K562 (cell line): ENCODE results near the gene PLXDC2. TPM values are rescaled to one million over a fixed set of nuclear protein-coding genes. Genes with fewer than 3 reads are reported as not detected.

Source experiments
- ATAC-seq: fragments of 200-7000 bp; cut with Tn5 transposase; 3 replicates; pipeline ENCODE4 v1.9.1; 2020; ENCODE audit warnings: moderate library complexity
- BruUV-seq: library from RNA; stranded (reverse); fragments of 400-500 nt; replicated peaks from 2 replicates; lab custom pipeline; 2021; lab: Mats Ljungman, UMichigan
- CTCF ChIA-PET: fragments of 300-600 bp; formaldehyde crosslinking; extraction: SDS; loops from one replicate; lab custom pipeline; 2021; ENCODE audit warnings: low intra/inter-chr PET ratio; lab: Yijun Ruan, JAX
- POLR2A ChIA-PET: fragments of 300-600, 350-650 bp; sonication (Branson Sonifier 250); formaldehyde crosslinking; extraction: SDS; loops from one replicate; lab custom pipeline; 2021; ENCODE audit warnings: antibody characterized with exemption, inconsistent platforms; lab: Yijun Ruan, JAX
- DNase-seq, 4 experiments: peaks; one replicate each; pipeline versions ENCODE4 v3.0.0 to v3.0.0-alpha.2; 2011 to 2018; ENCODE audit warnings: low spot score in 3 of 4, mixed read lengths in 3 of 4; ENCODE audit errors: extremely low read depth in 1 of 4
- FAIRE-seq: peaks from 2 replicates; lab custom pipeline; 2011; peaks lifted over from hg19 to GRCh38; lab: Jason Lieb, UNC
- H2AFZ ChIP-seq: 2 replicates; pipeline ENCODE4 v1.6.0; 2011; ENCODE audit warnings: low read depth, low read length, control low read depth, inconsistent platforms
- H3K27ac ChIP-seq: fragments of 200-600 bp; 3 replicates; pipeline ENCODE4 v1.8.0; 2011; ENCODE audit warnings: low read depth, mild to moderate bottlenecking, control low read depth, inconsistent platforms, low read length, moderate library complexity, mixed read lengths; ENCODE audit errors: extremely low read depth
- H3K27me3 ChIP-seq, 2 experiments: fragments of 300-600 bp in 1 of 2; 2 replicates in 1 of 2; 3 replicates in 1 of 2; pipeline versions ENCODE4 v1.6.0 to v1.8.0; 2011; ENCODE audit warnings: inconsistent platforms in 2 of 2, low read length in 2 of 2, mild to moderate bottlenecking in 1 of 2, mixed read lengths in 1 of 2, moderate library complexity in 1 of 2; ENCODE audit not compliant: control insufficient read depth in 2 of 2, insufficient read depth in 2 of 2
- H3K36me3 ChIP-seq: fragments of 300-600 bp; 3 replicates; pipeline ENCODE4 v1.8.0; 2011; ENCODE audit warnings: mild to moderate bottlenecking, low read length, inconsistent platforms; ENCODE audit not compliant: control insufficient read depth, insufficient read depth
- H3K4me1 ChIP-seq, 2 experiments: fragments of 200-600 bp in 1 of 2; replicated peaks in 1 of 2; 2 replicates in 1 of 2; 3 replicates in 1 of 2; pipeline versions ENCODE4 v1.5.1 to v1.8.0; 2011; ENCODE audit warnings: inconsistent platforms in 2 of 2, low read length in 2 of 2, mild to moderate bottlenecking in 1 of 2, mixed read lengths in 1 of 2, moderate library complexity in 1 of 2; ENCODE audit not compliant: control insufficient read depth in 2 of 2, insufficient read depth in 2 of 2
- H3K4me2 ChIP-seq: 2 replicates; pipeline ENCODE4 v1.6.1; 2011; ENCODE audit warnings: low read length, control low read depth, inconsistent platforms, mixed read lengths; ENCODE audit not compliant: insufficient read depth
- H3K4me3 ChIP-seq: fragments of 200-600 bp; sonication (generic), shearing (Covaris generic); 2 replicates; pipeline ENCODE4 v1.5.1; 2016; ENCODE audit warnings: control low read depth, inconsistent platforms
- H3K79me2 ChIP-seq: fragments of 200-600 bp; 3 replicates; pipeline ENCODE4 v1.8.0; 2011; ENCODE audit warnings: low read length, inconsistent platforms; ENCODE audit not compliant: control insufficient read depth, insufficient read depth
- H3K9ac ChIP-seq, 2 experiments: 2 replicates each; pipeline versions ENCODE4 v1.6.0 to v1.6.1; 2011; ENCODE audit warnings: low read depth in 2 of 2, low read length in 2 of 2, control low read depth in 1 of 2, inconsistent platforms in 1 of 2, mild to moderate bottlenecking in 1 of 2, mixed read lengths in 1 of 2; ENCODE audit not compliant: insufficient read depth in 1 of 2
- H3K9me1 ChIP-seq: one replicate; pipeline ENCODE4 v1.6.0; 2011; ENCODE audit warnings: inconsistent platforms, mild to moderate bottlenecking, low read length, moderate library complexity; ENCODE audit not compliant: control insufficient read depth, insufficient read depth
- H3K9me3 ChIP-seq: replicated peaks from 2 replicates; pipeline ENCODE4 v1.5.1; 2011; ENCODE audit warnings: low read depth, low read length, inconsistent platforms; ENCODE audit not compliant: control insufficient read depth, insufficient read depth
- H4K20me1 ChIP-seq: replicated peaks from 2 replicates; pipeline ENCODE4 v1.6.1; 2011; ENCODE audit warnings: low read length, inconsistent platforms, mixed read lengths; ENCODE audit not compliant: control insufficient read depth, insufficient read depth
- KLF1 ChIP-seq: fragments of 450-650 bp; IDR thresholded peaks from 2 replicates; pipeline ENCODE4 v1.6.1; 2016; ENCODE audit warnings: missing genetic modification characterization, missing compliant biosample characterization
- PHF20 ChIP-seq: fragments of 450-650 bp; IDR thresholded peaks from 2 replicates; pipeline ENCODE4 v1.6.1; 2018; ENCODE audit not compliant: partially characterized antibody
- ZC3H4 ChIP-seq: sonication (generic); formaldehyde crosslinking; IDR thresholded peaks from 2 replicates; pipeline ENCODE4 v1.9.0; 2021; ENCODE audit warnings: missing genetic modification reagents, borderline replicate concordance
- ZNF12 ChIP-seq: sonication (generic); formaldehyde crosslinking; IDR thresholded peaks from 2 replicates; pipeline ENCODE4 v1.4.0; 2020; ENCODE audit warnings: mild to moderate bottlenecking, missing genetic modification reagents
- ZNF696 ChIP-seq: fragments of 250-450 bp; sonication (Bioruptor Pico); conservative IDR thresholded peaks from 2 replicates; pipeline ENCODE4 v1.4.0; 2020; ENCODE audit warnings: mild to moderate bottlenecking, moderate library complexity
- WGBS: fragments of 100-300 bp; shearing (Covaris generic); methylation state at CpG from one replicate; pipeline ENCODE4 v1.1.6; 2016; ENCODE audit warnings: low coverage, mixed read lengths; ENCODE audit not compliant: insufficient coverage; ENCODE audit errors: missing lambda C conversion rate; 5-methylcytosine and 5-hydroxymethylcytosine counted together
- in situ Hi-C: fragments of 300-500 bp; cut with MboI; formaldehyde crosslinking; loops from 4 replicates; pipeline ENCODE4 v1.15.0; 2018; ENCODE audit warnings: inconsistent platforms, mixed read lengths
- intact Hi-C: fragments of 100-400 bp; cut with micrococcal nuclease; formaldehyde crosslinking; loops from 2 replicates; pipeline ENCODE4 v1.14.2; 2022
- polyA plus RNA-seq, 8 experiments: library from polyadenylated mRNA; depleted of rRNA in 4 of 8; stranded (reverse) in 5 of 8; unstranded in 3 of 8; fragments of >200 nt; fragmentation: Nextera tagmentation in 2 of 8; fragmentation: Illumina TruSeq in 1 of 8; extraction: Ambion mirVana in 2 of 8; extraction: Trizol in 1 of 8; gene quantifications; 2 replicates each; pipeline versions ENCODE4 v1.2.1 to v1.2.3, GENCODE V29; 2011 to 2014; ENCODE audit warnings: inconsistent platforms in 1 of 8, missing spikeins in 1 of 8
- total RNA-seq, 7 experiments: library from RNA; depleted of rRNA in 6 of 7; stranded (reverse); fragments of >200 nt in 6 of 7; fragmentation: Illumina TruSeq in 2 of 7; extraction: Trizol in 2 of 7; gene quantifications; 2 replicates each; pipeline versions ENCODE4 v1.2.1 to v1.2.3, GENCODE V29; 2011 to 2021; ENCODE audit warnings: low replicate concordance in 1 of 7
- TF ChIP-seq, protein P1 (sequence below), 2 experiments: fragments of 450-650 bp; IDR thresholded peaks; 2 replicates each; pipeline ENCODE4 v1.6.1; 2016; ENCODE audit warnings: mild to moderate bottlenecking in 2 of 2, borderline replicate concordance in 1 of 2, low read depth in 1 of 2, moderate library complexity in 1 of 2

Gene PLXDC2
- total and polyA plus RNA-seq, 9 of the 15 experiments (the other 6 are each of a cell fraction or from before 2014, with no cell fraction given) = 0.01 to 0.33 (median 0.10) TPM; not detected in 3

DNA sequence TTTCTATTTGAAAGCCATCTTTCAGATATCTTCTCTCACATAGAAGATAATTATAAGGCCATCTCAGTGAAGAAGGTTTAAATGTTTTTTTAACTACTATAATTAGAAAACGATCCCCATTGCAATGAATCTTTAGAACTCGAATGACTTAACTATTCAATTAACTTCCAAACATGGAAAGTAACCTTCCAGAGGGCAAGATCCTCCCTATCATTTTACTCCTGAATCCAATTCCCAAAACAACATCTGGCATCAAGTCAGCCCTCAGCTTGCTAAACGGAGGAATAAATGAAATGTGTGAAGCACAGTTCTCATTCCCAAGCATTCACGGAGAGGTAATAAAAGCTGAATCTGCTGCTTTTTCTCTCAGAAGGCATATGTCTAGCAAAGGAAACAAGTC is 293.4 kb downstream of the PLXDC2 start (continued):
- TF ChIP-seq ZNF696 (CRISPR knock-in tag) (no peak), ZNF12 (no peak), KLF1 (no peak)
- TF ChIP-seq, all 486 proteins: peak for 0

DNA sequence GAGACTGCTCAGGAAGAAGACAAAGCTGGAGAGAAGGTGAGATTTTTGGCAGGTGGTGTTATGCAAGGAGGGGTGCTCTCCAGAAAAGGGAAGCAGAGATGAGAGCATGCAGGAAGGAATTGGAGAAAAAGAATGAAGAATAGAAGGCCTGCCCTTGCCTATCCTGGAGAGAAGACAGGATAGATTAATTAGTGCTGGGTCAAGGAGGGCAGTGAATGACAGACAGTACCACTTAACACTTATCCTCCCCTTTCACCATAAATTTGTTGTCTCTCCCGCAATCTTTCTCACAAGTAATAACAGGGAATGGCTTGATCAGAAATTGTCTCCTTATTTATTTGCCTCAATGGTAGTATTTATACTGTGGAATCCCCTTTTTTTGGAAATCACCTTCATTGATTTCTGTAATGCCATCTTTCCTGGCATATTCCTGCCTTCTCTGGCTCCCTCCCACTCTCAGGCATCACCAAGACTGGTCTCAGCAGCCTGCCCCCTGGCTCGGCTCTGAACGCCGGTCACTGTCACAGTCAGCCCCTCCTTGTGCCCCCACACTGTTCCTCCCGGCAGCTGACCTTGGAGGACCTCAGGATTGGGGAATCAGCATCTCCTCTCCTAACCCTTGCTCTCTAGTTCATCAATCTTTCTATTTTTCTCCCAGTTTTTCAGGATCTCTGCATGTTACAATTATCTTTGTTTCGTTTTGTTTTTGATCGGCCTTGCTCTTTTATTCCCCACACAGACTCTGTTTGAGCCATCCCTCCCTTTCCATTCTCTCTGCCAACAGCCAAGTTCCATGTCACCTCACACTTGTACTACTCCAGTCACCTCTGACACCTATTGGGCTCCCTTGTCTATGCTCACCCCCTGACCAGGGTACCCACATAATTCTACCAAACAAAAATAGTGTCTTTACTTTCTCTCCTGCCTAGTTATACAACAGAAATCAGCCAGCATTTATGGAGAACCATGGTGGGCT is 294.2 kb downstream of the PLXDC2 start:
- BruUV-seq = no TSS peak

More for the DNA sequence above, 294.2 kb downstream of the PLXDC2 start:
- no peak overlapping the region for H3K27ac ChIP-seq
- no peaks in the 10 kb centered on the region for H3K36me3 ChIP-seq
- H3K9ac ChIP-seq = no peak overlapping the region
- H3K9me3 ChIP-seq = no peaks in the 10 kb centered on the region
- DNase-seq (no peak), FAIRE-seq (no peak), ATAC-seq (no peak)
- intact Hi-C loops (no loop called here), in situ Hi-C loops (no loop called here)
- no peaks in the 10 kb centered on the region for H4K20me1 ChIP-seq
- ChIA-PET CTCF (no interaction called here), POLR2A (no interaction called here)
- H3K79me2 ChIP-seq = no peaks in the 10 kb centered on the region
- H3K27me3 ChIP-seq = no peaks in the 10 kb centered on the region
- TF ChIP-seq ZC3H4 (CRISPR knock-in tag) (no peak), PHF20 (no peak)
- TF ChIP-seq, protein P1, sequence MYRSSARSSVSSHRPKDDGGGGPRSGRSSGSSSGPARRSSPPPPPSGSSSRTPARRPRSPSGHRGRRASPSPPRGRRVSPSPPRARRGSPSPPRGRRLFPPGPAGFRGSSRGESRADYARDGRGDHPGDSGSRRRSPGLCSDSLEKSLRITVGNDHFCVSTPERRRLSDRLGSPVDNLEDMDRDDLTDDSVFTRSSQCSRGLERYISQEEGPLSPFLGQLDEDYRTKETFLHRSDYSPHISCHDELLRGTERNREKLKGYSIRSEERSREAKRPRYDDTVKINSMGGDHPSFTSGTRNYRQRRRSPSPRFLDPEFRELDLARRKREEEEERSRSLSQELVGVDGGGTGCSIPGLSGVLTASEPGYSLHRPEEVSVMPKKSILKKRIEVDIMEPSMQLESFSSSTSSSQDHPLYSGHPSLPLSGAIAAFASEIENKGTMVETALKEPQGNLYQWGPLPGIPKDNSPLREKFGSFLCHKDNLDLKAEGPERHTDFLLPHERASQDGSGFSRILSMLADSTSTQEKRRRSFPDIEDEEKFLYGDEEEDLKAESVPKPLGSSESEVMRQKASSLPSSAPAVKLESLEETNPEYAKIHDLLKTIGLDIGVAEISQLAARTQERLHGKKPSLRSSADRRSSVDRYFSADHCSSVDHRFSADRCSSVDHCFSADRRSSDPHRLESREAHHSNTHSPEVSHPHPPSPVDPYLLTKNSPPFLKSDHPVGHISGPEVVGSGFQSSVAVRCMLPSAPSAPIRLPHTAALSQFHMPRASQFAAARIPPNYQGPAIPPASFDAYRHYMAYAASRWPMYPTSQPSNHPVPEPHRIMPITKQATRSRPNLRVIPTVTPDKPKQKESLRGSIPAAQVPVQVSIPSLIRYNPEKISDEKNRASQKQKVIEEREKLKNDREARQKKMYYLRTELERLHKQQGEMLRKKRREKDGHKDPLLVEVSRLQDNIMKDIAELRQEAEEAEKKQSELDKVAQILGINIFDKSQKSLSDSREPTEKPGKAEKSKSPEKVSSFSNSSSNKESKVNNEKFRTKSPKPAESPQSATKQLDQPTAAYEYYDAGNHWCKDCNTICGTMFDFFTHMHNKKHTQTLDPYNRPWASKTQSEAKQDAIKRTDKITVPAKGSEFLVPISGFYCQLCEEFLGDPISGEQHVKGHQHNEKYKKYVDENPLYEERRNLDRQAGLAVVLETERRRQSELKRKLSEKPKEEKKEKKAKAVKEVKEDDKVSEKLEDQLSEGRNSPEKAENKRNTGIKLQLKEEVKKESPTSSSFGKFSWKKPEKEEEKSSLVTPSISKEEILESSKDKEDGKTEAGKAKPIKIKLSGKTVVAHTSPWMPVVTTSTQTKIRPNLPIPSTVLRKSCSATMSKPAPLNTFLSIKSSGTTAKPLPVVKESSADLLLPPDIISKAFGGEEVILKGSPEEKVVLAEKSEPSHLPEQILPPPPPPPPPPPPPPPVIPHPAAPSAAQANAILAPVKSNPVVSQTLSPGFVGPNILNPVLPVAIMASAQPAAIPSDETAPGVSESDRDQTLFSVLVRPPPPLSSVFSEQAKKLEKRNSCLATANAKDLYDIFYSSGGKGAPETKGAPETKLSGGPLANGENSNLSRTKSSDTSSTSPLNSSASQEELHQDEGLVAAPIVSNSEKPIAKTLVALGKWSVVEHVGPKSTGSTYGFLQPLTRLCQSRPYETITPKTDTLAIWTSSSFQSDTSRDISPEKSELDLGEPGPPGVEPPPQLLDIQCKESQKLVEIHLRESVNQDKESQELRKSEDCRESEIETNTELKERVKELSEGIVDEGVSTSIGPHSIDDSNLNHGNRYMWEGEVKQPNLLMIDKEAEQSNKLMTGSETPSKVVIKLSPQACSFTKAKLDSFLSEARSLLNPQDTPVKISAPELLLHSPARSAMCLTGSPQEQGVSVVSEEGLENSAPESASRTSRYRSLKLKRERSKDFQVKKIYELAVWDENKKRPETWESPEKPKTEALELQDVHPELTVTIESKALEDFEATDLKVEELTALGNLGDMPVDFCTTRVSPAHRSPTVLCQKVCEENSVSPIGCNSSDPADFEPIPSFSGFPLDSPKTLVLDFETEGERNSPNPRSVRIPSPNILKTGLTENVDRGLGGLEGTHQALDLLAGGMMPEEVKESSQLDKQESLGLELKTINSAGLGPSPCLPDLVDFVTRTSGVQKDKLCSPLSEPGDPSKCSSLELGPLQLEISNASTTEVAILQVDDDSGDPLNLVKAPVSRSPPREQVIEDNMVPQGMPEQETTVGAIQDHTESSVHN (IDR thresholded peaks at IDR 0.05; ENCODE audit: borderline replicate concordance in 1 of 2, low read depth in 1 of 2) = no peak
- no peaks in the 10 kb centered on the region for H3K9me1 ChIP-seq
- H2AFZ ChIP-seq = no peak overlapping the region
- no peaks in the 10 kb centered on the region for H3K4me1 ChIP-seq
- H3K4me2 ChIP-seq = no peak overlapping the region
- 3% methylated on average over 7 of the region's 7 CpGs for whole genome bisulfite sequencing
- H3K4me3 ChIP-seq = no peak overlapping the region
